Peyer's patch (tissue), 4 donors: ENCODE results near the gene CRTAC1.

Experiments
- CTCF ChIP-seq, 6 experiments: fragments of 450-650 bp in 4 of 6; fragments of 200-600 bp in 2 of 6; sonication (generic) in 1 of 6; IDR thresholded peaks; one replicate each; pipeline ENCODE4 v1.5.1; 2017 to 2019; ENCODE audit warnings: antibody characterized with exemption in 6 of 6, mild to moderate bottlenecking in 3 of 6, moderate library complexity in 1 of 6
- POLR2A ChIP-seq, 2 donors: fragments of 450-650 bp; IDR thresholded peaks; one replicate each; pipeline ENCODE4 v1.5.1; 2017; ENCODE audit warnings: antibody characterized with exemption in 2 of 2, mild to moderate bottlenecking in 2 of 2, moderate library complexity in 2 of 2

GRCh38 chr10:98077223-98077622, 46.8 kb upstream of the CRTAC1 start:
- TF ChIP-seq POLR2A (IDR thresholded peaks at IDR 0.05) (no peak), CTCF (IDR thresholded peaks at IDR 0.05) (no peak)
